GM12892 (cell line): ENCODE results near the gene CHSY3.

ENCODE experiments used
- POLR2A ChIP-seq: IDR thresholded peaks from 2 replicates; pipeline ENCODE4 v1.6.1; 2011; ENCODE audit warnings: low read depth, low read length, control low read depth
- POLR2AphosphoS5 ChIP-seq: IDR thresholded peaks from 2 replicates; pipeline ENCODE4 v1.6.1; 2011; ENCODE audit warnings: low read depth, low read length, control low read depth
- TAF1 ChIP-seq: IDR thresholded peaks from 2 replicates; pipeline ENCODE4 v1.6.1; 2011; ENCODE audit warnings: low read depth, mild to moderate bottlenecking, control low read depth, low read length, borderline replicate concordance

- TF ChIP-seq POLR2A = no peak
- TF ChIP-seq POLR2AphosphoS5 = no peak
- no peak for TF ChIP-seq TAF1
These were observed 141.1 kb downstream of the CHSY3 start for GRCh38 chr5:130045334-130045733.
